HG03159 (cell line): ENCODE measurements around the gene B4GALNT4.
"Not testable (repeated sequence)": the region's sequence is repeated elsewhere in the genome, so short reads cannot be mapped to it uniquely, and the experiment has no call there.

Experiments used
- ATAC-seq: cut with Tn5 transposase; IDR thresholded peaks from one replicate; pipeline ENCODE4 v1.9.1; 2021; ENCODE audit warnings: mild to moderate bottlenecking, moderate library complexity; ENCODE audit not compliant: unreplicated experiment

B4GALNT4 gene

DNA sequence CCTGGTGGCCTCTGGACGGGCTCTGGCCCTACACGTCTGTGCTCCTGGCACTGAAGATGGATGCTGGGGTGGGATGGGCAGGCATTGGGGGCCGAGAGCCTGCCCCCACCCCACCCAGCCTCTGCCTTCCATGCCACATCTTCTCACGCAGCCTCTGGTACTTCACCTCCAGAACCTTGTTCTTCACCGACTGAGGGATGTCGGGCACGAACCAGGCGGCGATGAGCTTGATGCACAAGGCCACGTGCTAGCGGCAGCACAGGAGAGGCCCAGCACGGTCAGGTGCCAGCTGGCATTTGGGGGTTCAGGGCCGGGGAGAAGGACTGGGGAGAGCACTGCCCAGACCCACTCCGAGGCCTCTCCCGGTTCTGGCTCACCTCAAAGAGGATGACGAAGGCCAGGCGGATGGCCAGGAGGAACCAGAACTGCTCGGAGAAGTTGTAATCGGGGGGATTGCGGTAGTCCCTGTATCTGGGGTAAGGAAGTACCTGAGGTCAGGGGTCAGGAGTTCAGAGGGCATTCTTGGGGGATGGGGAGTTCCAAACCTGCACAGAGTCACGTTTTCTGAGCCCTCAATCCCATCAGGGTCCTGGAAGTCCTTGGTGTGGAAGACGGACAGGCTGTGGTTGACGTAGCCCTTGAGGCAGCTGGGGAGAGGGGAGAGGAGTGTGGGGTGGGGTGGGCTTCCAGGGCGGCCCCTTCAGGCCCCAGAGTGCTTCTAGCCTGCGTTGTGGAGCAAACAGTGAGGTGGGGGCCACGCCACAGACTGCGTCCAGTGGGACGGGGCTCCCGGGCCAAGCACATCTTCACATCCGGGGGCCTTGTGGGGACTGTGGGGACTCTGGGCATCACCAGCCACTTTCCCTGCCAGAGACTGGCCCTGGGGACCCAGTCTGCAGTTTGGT is 49.3 kb downstream of the B4GALNT4 start:
- no peak for ATAC-seq

DNA sequence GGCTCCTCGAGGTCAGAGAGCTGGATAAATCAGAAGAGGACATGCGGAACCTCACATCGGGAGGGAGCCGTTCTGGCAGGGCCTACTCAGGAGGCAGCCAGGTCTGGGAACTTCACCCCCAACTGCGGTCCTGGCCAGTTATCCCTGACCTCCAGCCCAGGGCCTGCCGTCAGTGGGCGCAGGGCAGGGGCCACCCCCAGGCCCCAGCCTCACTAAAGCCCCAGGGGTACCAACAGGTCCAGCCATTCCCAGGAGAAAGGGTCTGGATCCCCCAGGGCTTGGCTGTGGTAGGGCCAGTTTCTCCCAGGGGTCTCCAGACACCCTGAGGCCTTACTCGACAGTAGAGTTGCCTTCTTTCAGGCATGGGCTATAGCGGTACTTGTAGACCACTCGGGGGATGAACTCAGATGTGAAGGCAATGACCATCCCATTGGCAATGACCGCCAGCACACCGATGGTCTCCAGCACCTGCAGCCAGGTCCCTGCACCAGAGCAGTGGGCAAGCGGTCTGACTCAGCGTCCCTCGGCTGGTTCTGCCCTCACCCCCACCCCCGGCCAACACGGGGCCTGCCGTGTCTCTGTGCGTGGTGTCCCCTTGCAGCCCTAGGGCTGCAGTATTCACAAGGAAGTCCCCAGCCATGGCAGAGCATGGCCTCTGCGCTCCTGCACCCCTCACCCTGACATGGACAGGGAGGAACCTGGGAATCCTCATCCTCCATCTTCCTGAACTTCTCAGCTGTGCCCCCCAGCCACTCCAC is 50.1 kb downstream of the B4GALNT4 start:
- ATAC-seq, result no peak

DNA sequence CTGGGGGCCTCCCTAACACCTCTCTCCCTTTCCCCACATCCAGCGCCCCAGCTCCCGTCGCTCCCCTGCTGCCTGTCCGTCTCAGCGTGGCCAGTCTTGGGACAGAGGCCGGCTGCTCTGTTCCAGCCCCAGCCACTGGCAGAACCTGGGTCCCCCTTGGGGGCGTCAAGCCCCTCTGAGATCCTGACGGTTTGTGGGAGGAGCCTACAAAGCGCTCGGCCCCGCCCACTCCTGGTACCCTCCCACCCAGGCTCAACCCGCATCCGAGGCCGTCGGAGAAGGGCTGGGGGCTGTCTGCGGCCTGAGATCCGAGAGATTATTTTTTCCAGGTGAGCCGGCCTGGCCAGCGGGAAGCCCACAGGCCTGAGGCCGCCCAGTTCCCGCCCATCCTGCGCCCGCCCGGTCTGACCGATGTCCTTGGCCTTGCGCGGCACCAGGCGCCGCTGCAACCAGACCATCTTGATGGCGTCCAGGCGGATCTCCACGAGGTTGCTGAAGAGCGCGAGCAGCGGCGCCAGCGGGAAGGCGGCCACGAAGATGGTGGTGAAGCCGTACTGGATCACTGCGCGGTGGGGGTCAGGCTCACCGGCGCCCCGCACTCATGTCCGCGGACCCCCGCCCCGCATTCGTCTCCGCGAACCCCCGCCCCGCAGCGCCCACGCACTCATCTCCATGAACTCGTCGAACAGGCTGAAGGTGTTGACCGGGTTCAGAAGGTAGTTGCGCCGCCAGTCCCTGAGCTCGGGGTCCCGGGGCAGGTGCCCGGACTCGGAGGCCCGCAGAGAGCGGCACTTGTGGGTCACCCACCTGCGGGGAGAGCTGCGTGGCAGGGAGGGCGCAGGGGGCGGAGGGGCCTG is 51.0 kb downstream of the B4GALNT4 start:
- no peak for ATAC-seq

DNA sequence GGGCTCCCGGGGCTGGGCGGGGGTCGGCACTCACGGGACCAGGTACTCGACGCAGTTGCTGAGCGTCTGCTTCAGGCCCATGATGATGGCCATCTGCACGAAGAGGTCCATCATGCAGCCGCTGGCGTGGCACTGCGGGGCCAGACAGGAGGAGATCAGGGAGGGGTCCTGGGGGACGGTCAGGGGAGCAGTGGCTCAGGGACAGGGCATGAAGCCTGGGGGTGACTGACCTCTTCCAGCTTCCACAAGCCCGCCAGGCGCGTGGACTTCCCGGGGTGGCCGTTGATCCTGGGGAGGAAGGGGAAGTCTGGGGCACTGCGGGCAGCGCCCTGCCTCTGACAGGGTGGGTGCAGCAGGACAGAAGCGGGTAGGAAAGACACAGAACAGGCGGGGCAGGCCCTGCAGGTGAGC is 51.6 kb downstream of the B4GALNT4 start:
- ATAC-seq, result no peak

DNA sequence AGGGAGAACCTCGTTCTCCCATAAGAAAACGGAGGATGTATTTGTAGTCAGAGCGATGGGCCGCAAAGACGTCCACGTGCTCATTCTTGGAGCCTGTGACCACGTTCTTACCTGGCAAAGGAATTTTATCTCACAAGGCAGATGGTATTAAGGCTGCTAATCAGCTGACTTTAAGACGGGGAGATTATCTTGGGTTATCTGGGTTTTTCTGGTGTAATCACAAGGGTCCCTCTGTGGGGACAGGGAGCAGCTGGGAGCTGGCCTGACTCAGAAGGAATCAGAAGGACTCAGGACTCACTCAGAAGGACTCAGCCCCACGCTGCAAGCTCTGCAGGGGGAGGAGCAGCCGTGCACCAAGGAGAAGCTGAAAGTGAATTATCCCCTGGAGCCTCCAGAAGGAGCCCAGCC is 53.0 kb downstream of the B4GALNT4 start:
- no peak for ATAC-seq

DNA sequence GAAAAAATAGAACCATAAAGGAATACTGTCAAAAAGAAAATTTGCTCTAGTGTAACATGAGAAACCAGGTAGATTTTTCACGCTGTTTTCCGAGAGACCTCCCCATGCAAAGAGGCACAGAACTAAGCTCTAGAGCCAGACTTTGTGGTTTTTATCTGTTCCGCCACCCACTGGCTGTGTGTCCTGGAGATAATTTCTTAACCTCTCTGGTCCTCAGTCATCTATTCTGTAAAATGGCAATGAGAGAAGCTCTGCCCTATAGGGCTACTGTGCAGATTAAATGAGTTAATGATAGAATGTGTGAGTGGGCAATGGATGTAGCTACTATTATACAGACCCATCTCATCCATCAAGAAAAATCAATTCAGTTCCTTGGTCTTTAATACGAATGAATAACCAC is 54.9 kb downstream of the B4GALNT4 start:
- ATAC-seq, result no peak

DNA sequence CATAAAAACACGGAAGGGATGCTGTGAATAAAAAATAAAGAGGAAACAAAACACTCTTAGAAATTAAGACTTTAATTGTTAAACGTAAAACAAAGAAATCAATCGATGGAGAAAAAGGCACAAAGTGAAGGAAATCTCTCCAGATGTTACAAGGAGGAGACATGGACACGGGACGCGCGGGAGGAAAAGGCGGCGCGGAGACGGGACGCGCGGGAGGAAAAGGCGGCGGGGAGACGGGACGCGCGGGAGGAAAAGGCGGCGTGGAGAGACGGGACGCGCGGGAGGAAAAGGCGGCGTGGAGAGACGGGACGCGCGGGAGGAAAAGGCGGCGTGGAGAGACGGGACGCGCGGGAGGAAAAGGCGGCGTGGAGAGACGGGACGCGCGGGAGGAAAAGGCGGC is 55.5 kb downstream of the B4GALNT4 start:
- ATAC-seq, result not testable (repeated sequence)

DNA sequence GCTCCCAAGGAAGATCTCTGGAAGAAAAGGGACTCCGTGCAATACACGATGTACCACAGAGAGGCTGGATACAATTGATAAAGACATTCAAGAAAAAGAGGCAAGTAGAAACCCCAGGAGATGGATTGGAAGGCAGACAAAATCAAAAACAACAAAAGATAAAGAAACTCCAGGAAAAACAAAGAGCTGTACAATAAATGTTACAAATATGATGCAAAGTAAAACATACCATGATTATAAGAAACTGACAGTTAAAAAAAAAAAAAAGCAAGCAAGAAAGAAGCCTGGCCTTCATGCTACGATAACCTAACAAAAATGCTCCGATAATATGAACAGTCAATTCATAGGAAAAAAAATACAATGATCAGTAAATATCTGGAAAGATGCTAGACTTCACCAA is 56.0 kb downstream of the B4GALNT4 start:
- no peak for ATAC-seq

DNA sequence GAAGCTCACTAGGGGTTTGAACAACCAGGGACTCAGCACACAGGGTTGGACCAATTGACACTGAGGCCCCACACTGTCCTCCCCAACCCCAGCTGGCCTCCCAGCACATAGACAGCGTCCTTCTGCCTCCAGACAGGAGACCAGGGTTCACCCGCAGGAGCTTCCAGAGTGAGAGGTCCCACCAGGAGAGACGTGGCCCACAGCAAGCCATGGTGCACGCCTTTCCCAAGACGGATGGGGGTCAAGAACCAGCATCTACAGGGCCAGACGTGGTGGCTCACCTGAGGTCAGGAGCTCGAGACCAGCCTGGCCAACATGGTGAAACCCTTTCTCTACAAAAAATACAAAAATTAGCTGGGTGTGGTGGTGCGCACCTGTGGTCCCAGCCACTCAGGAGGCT is 57.6 kb downstream of the B4GALNT4 start:
- ATAC-seq, result no peak

DNA sequence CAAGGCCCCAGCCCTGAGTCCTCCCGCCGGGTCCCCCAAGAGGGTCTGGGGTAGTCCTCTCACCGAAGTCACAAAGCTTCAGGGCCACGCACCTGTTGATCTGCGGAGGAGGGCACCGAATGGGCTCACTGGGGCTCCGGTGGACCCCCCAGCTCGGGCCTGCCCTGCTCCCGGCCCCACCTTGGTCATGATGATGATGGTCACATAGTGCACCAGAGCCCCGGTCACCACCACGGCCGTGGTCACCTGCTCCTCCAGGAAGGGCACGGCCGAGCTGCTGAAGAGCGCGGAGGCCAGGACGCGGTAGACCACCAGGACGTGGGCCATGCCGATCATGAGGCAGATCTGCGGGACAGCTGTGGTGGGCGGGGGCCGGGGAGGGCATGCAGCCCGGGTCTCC is 59.0 kb downstream of the B4GALNT4 start:
- ATAC-seq, result no peak

DNA sequence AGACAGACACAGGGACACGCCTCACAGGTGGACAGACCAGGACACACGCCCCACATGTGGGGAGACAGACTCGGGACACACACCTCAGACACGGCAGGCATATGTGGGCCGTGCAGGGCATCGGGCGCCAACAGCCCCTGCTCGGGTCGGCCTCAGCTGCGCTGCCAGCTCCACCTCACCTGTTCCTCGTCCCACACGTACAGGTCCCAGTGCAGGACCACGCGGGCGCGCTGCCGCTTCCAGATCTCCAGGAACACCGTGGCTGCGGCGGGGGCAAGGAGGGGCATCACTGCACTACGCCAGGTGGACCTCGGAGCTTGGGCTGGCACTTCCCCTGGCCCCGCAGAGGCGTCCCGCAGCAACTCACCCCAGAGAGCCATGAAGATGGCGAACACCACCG is 60.1 kb downstream of the B4GALNT4 start:
- no peak for ATAC-seq

DNA sequence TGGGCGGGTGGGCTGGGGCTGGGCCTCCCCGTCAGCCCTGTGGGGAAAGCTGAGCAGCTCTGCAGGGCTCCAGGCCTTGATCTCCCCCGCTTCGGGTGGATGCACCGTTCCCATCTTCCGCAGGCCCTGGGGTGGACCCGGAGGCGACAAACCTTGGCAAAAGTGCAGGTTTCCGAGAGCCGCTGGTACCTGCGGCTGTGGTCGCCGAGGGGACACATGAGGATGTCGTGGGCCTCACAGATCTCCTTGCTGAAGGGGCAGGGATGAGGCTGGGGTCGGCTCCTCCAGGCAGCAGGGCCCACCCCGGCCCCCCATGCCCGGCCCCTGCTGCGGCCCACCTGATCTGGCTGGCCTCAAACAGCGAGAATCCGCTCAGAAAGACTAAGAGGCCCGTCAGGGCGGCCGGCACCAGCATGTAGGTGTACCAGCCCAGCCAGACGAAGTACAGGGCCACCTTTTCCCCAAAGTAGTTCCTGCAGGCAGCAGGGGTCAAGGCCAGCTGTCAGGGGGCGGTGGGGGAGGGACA is 60.7 kb downstream of the B4GALNT4 start:
- ATAC-seq, result no peak
